ENCODE data around the gene PPFIA4.
A peak's percentile ranks its signal among the peaks of the same experiment; 100 is the strongest.

Gene PPFIA4

GRCh38 chr1:203057911-203058675 lies 31.8 kb downstream of the PPFIA4 start:
- DNase-seq (ENCODE audit: low spot score), result peak; percentile 75

GRCh38 chr1:203058676-203058935 lies 32.3 kb downstream of the PPFIA4 start:
- no peak for DNase-seq (ENCODE audit: low spot score)

GRCh38 chr1:203059485-203059884 lies 33.2 kb downstream of the PPFIA4 start:
- DNase-seq (ENCODE audit: low spot score), result no peak

- DNase-seq (ENCODE audit: low spot score), result no peak
These were observed 33.8 kb downstream of the PPFIA4 start for GRCh38 chr1:203060115-203060514.

- no peak for DNase-seq (ENCODE audit: low spot score)
These were observed 37.0 kb downstream of the PPFIA4 start for GRCh38 chr1:203063287-203063686.

GRCh38 chr1:203065191-203065590 lies 38.9 kb downstream of the PPFIA4 start:
- no peak for DNase-seq (ENCODE audit: low spot score)

GRCh38 chr1:203065986-203066385 lies 39.7 kb downstream of the PPFIA4 start:
- no peak for DNase-seq (ENCODE audit: low spot score)

GRCh38 chr1:203066965-203067364 lies 40.7 kb downstream of the PPFIA4 start:
- no peak for DNase-seq (ENCODE audit: low spot score)

GRCh38 chr1:203069030-203069747 lies 42.9 kb downstream of the PPFIA4 start:
- DNase-seq (ENCODE audit: low spot score), result peak; percentile 32

GRCh38 chr1:203072002-203072602 lies 45.8 kb downstream of the PPFIA4 start:
- no peak for DNase-seq (ENCODE audit: low spot score)

GRCh38 chr1:203072911-203073310 lies 46.6 kb downstream of the PPFIA4 start:
- peak; percentile 40 for DNase-seq (ENCODE audit: low spot score)

GRCh38 chr1:203073469-203073868 lies 47.2 kb downstream of the PPFIA4 start:
- no peak for DNase-seq (ENCODE audit: low spot score)

GRCh38 chr1:203074610-203075009 lies 48.3 kb downstream of the PPFIA4 start:
- DNase-seq (ENCODE audit: low spot score), result no peak

GRCh38 chr1:203075236-203076030 lies 49.1 kb downstream of the PPFIA4 start:
- no peak for DNase-seq (ENCODE audit: low spot score)

GRCh38 chr1:203076031-203076511 lies 49.8 kb downstream of the PPFIA4 start:
- no peak for DNase-seq (ENCODE audit: low spot score)

GRCh38 chr1:203077367-203077766 lies 51.1 kb downstream of the PPFIA4 start:
- no peak for DNase-seq (ENCODE audit: low spot score)

- DNase-seq (ENCODE audit: low spot score), result no peak
These were observed 51.7 kb downstream of the PPFIA4 start for GRCh38 chr1:203077956-203078355.

GRCh38 chr1:203078478-203078877 lies 52.2 kb downstream of the PPFIA4 start:
- no peak for DNase-seq (ENCODE audit: low spot score)

GRCh38 chr1:203080456-203080855 lies 54.2 kb downstream of the PPFIA4 start:
- no peak for DNase-seq (ENCODE audit: low spot score)

GRCh38 chr1:203081465-203082230 lies 55.4 kb downstream of the PPFIA4 start:
- no peak for DNase-seq (ENCODE audit: low spot score)

- no peak for DNase-seq (ENCODE audit: low spot score)
These were observed 55.9 kb downstream of the PPFIA4 start for GRCh38 chr1:203082231-203082505.

Measured in GM03348 (cell line).